Smooth muscle cell (in vitro differentiated cells): ENCODE measurements around the gene ATP11A. TPM values are rescaled to one million over a fixed set of nuclear protein-coding genes. Genes with fewer than 3 reads are reported as not detected.

Experiments used
- DNase-seq: peaks from one replicate; lab custom pipeline; 2025; ENCODE audit not compliant: unreplicated experiment; lab: John Stamatoyannopoulos, UW
- H2AFZ ChIP-seq: fragments of 200-600 bp; sonication (generic); 2 replicates; pipeline ENCODE4 v1.6.0; 2016; ENCODE audit warnings: antibody characterized with exemption, low read depth, mild to moderate bottlenecking
- H3F3A ChIP-seq: fragments of 200-600 bp; sonication (generic); 2 replicates; pipeline ENCODE4 v1.6.0; 2017; ENCODE audit warnings: antibody characterized with exemption, low read depth
- H3K27ac ChIP-seq: fragments of 200-600 bp; sonication (generic); 2 replicates; pipeline ENCODE4 v1.5.1; 2016; ENCODE audit warnings: low read depth, mild to moderate bottlenecking
- H3K27me3 ChIP-seq: fragments of 200-600 bp; sonication (generic); 2 replicates; pipeline ENCODE4 v1.6.1; 2016; ENCODE audit warnings: low read depth, mild to moderate bottlenecking
- H3K36me3 ChIP-seq: fragments of 200-600 bp; sonication (generic); 2 replicates; pipeline ENCODE4 v1.5.1; 2016; ENCODE audit warnings: low read depth
- H3K4me1 ChIP-seq: fragments of 200-600 bp; sonication (generic); 2 replicates; pipeline ENCODE4 v1.5.1; 2016; ENCODE audit warnings: low read depth
- H3K4me2 ChIP-seq: fragments of 200-600 bp; sonication (generic); 2 replicates; pipeline ENCODE4 v1.6.0; 2016; ENCODE audit warnings: mild to moderate bottlenecking
- H3K4me3 ChIP-seq: fragments of 200-600 bp; sonication (generic); 2 replicates; pipeline ENCODE4 v1.5.1; 2016; ENCODE audit warnings: mild to moderate bottlenecking
- H3K79me2 ChIP-seq: fragments of 200-600 bp; sonication (generic); 2 replicates; pipeline ENCODE4 v1.6.0; 2016; ENCODE audit warnings: low read depth, mild to moderate bottlenecking
- H3K9ac ChIP-seq: fragments of 200-600 bp; sonication (generic); 2 replicates; pipeline ENCODE4 v1.6.0; 2016; ENCODE audit warnings: low read depth
- H3K9me3 ChIP-seq: fragments of 200-600 bp; sonication (generic); replicated peaks from 2 replicates; pipeline ENCODE4 v1.5.1; 2016; ENCODE audit warnings: low read depth
- H4K20me1 ChIP-seq: fragments of 200-600 bp; sonication (generic); 2 replicates; pipeline ENCODE4 v1.6.0; 2016; ENCODE audit warnings: low read depth
- WGBS: methylation state at CpG from one replicate; pipeline ENCODE4 v1.1.7; 2016; ENCODE audit warnings: low lambda C conversion rate; 5-methylcytosine and 5-hydroxymethylcytosine counted together
- polyA plus RNA-seq: library from polyadenylated mRNA; unstranded; fragments of >200 nt; fragmentation: Nextera tagmentation; extraction: Ambion mirVana; gene quantifications from 2 replicates; pipeline ENCODE4 v1.2.1, GENCODE V29; 2016
- total RNA-seq: library from RNA; depleted of rRNA; stranded (reverse); fragments of >200 nt; gene quantifications from 2 replicates; pipeline ENCODE4 v1.2.3, GENCODE V29; 2014
- TF ChIP-seq, protein P1 (sequence below): fragments of 200-600 bp; sonication (generic); IDR thresholded peaks from 2 replicates; pipeline ENCODE4 v1.5.1; 2017; ENCODE audit warnings: borderline replicate concordance, mild to moderate bottlenecking, antibody characterized with exemption; ENCODE audit not compliant: insufficient read depth, poor library complexity, severe bottlenecking

ATP11A gene
- total and polyA plus RNA-seq, 2 experiments from 2014 or later, result 6.5 to 7.5 TPM

DNA sequence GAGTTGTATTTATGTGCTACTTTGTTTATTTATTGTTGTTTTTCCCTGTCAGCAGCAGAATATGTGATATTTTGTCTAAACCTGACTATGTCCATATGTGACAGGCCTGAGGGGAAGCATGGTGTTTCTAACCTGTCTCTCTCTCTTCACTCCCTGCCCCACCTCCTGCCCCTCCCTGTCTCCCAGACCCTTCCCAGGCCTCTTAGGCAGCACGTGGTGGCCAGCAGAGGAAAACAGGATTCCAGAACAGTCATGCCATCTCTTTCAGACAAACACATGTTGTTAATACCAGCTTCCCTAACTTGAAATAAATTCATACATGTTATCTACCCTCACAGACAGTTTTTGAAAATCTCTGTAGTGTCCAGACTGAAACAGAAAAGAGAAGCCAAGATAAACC, 31.0 kb upstream of the ATP11A start:
- peaks cover 4% of the 10 kb centered on the region for H3K4me1 ChIP-seq
- H3K36me3 ChIP-seq, result no peaks in the 10 kb centered on the region
- H3K9ac ChIP-seq, result peak overlapping the region; percentile 80
- H2AFZ ChIP-seq, result peak overlapping the region; percentile 49
- DNase-seq, result no peak
- peak overlapping the region; percentile 95 for H3K27ac ChIP-seq
- no peaks in the 10 kb centered on the region for H3K27me3 ChIP-seq
- TF ChIP-seq, protein P1, sequence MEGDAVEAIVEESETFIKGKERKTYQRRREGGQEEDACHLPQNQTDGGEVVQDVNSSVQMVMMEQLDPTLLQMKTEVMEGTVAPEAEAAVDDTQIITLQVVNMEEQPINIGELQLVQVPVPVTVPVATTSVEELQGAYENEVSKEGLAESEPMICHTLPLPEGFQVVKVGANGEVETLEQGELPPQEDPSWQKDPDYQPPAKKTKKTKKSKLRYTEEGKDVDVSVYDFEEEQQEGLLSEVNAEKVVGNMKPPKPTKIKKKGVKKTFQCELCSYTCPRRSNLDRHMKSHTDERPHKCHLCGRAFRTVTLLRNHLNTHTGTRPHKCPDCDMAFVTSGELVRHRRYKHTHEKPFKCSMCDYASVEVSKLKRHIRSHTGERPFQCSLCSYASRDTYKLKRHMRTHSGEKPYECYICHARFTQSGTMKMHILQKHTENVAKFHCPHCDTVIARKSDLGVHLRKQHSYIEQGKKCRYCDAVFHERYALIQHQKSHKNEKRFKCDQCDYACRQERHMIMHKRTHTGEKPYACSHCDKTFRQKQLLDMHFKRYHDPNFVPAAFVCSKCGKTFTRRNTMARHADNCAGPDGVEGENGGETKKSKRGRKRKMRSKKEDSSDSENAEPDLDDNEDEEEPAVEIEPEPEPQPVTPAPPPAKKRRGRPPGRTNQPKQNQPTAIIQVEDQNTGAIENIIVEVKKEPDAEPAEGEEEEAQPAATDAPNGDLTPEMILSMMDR, result no peak
- H3F3A ChIP-seq, result peaks cover 4% of the 10 kb centered on the region
- H3K4me2 ChIP-seq, result peak overlapping the region; percentile 78
- H4K20me1 ChIP-seq, result no peaks in the 10 kb centered on the region
- no peaks in the 10 kb centered on the region for H3K79me2 ChIP-seq
- no peaks in the 10 kb centered on the region for H3K9me3 ChIP-seq
- H3K4me3 ChIP-seq, result no peak overlapping the region
- WGBS, result 0% methylated on average over 1 of the region's 1 CpG

DNA sequence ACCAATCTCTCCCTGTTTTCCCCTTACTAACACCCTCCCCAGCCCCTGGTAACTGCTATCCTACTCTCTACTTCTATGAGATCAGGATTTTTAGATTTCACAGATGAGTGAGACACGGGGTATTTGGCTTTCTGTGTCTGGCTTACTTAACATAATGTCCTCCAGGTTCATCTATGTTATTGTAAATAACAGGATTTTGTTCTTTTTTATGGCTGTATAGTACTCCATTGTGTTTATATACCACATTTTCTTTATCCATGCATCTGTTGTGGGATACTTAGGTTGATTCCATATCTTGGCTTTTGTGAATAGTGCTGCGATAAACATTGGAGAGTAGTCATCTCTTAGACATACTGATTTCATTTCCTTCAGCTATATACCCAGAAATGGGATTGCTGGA, 28.5 kb upstream of the ATP11A start:
- Histone ChIP-seq H3K9me3 (no peaks in the 10 kb centered on the region), H3F3A (peaks cover 4% of the 10 kb centered on the region), H2AFZ (no peak overlapping the region), H3K27me3 (no peaks in the 10 kb centered on the region), H3K9ac (no peak overlapping the region), H3K79me2 (no peaks in the 10 kb centered on the region), H3K4me1 (peaks cover 4% of the 10 kb centered on the region), H3K27ac (no peak overlapping the region), H3K4me2 (no peak overlapping the region), H3K4me3 (no peak overlapping the region), H4K20me1 (no peaks in the 10 kb centered on the region), H3K36me3 (no peaks in the 10 kb centered on the region)
- no peak for DNase-seq
- TF ChIP-seq, protein P1, result no peak
- 89% methylated on average over 2 of the region's 2 CpGs for WGBS

DNA sequence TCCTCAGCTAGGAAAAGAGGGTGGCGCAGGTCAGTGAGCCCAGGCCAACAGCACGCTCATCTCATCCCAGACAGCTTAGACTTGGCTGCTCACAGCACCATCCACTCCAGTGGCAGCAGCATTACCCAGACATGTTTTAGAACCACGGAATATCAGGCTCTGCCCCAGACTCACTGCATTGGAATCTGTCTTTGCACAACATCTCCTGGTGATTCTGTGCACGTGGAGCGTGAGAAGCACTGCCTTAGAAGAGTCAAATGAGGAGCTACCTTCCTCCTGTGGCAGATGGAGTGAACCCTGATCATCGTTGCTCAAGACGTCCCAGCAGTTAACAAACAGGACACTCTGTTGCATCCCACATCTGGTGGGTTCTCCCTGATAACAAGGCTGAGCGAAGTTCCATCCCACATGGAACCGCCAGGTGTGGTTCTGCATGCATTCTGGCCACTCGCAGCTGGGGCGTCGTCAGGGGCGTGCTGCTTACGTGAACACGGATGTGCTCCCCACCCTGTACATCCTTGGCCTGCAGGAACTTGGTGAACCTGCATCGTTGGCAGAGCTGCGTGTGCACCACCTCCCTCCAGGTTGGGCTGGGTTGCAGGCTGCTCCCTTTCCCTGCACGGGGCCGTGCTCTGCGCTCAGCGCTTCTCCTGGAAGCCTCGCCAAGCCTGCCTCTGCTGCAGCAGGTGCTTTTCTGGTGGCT, 25.2 kb upstream of the ATP11A start:
- no peak overlapping the region for H3K4me2 ChIP-seq
- H2AFZ ChIP-seq, result no peak overlapping the region
- H3K9me3 ChIP-seq, result no peaks in the 10 kb centered on the region
- no peaks in the 10 kb centered on the region for H3K36me3 ChIP-seq
- no peaks in the 10 kb centered on the region for H3K79me2 ChIP-seq
- no peaks in the 10 kb centered on the region for H4K20me1 ChIP-seq
- H3K27ac ChIP-seq, result no peak overlapping the region
- TF ChIP-seq, protein P1, result no peak
- no peaks in the 10 kb centered on the region for H3F3A ChIP-seq
- H3K4me3 ChIP-seq, result no peak overlapping the region
- H3K9ac ChIP-seq, result no peak overlapping the region
- no peak for DNase-seq
- no peaks in the 10 kb centered on the region for H3K4me1 ChIP-seq
- 84% methylated on average over 22 of the region's 22 CpGs for WGBS
- H3K27me3 ChIP-seq, result no peaks in the 10 kb centered on the region

DNA sequence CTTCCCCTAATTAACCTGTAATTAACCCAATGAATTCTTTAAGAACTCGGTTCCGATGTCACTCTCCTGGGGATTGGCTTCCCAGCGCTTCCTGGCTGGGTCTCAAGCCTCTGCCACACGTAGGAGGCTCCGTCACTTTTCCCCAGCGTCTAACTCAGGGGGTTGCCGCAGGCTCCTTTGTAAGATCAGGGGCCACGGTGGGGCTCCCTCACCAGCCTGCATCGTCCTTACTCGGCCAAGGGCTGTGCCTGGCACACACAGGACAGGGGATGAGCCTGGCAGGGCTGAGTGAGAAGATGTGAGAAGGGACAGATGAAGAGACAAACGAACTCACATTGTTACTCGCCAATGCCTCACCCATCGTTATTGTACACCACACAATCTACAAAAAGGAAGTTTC, 20.9 kb upstream of the ATP11A start:
- Histone ChIP-seq H4K20me1 (no peaks in the 10 kb centered on the region), H3K27me3 (no peaks in the 10 kb centered on the region), H2AFZ (no peak overlapping the region), H3K9ac (no peak overlapping the region), H3K4me3 (no peak overlapping the region), H3K4me1 (no peaks in the 10 kb centered on the region), H3F3A (no peaks in the 10 kb centered on the region), H3K36me3 (no peaks in the 10 kb centered on the region), H3K9me3 (no peaks in the 10 kb centered on the region), H3K27ac (no peak overlapping the region), H3K4me2 (no peak overlapping the region), H3K79me2 (no peaks in the 10 kb centered on the region)
- TF ChIP-seq, protein P1, result no peak
- 83% methylated on average over 13 of the region's 13 CpGs for WGBS
- no peak for DNase-seq
